ENCODE measurements around the gene APOL3. TPM values are rescaled to one million over a fixed set of nuclear protein-coding genes. Genes with fewer than 3 reads are reported as not detected.

Gene APOL3
- total RNA-seq, 1 experiment from 2014 or later, result 3.2 TPM

- no peak for ATAC-seq
- intact Hi-C loops (cut with micrococcal nuclease; ENCODE audit: unreplicated experiment), result no loop called here
- ChIA-PET CTCF (no interaction called here), POLR2A (no interaction called here)
- no peaks in the 10 kb centered on the region for H3K9me3 ChIP-seq (ENCODE audit: control insufficient read depth, insufficient read depth, low read depth, low read length)
- no peak for TF ChIP-seq CTCF (IDR thresholded peaks at IDR 0.05)
- TF ChIP-seq TCF7L2 (IDR thresholded peaks at IDR 0.05; ENCODE audit: low read depth, low read length), result no peak
- no peak for TF ChIP-seq SIN3A (IDR thresholded peaks at IDR 0.05; ENCODE audit: borderline replicate concordance, insufficient read depth, low read depth, low read length)
- no peak for TF ChIP-seq REST (IDR thresholded peaks at IDR 0.05; ENCODE audit: insufficient read depth in 1 of 2, low read depth in 2 of 2, low read length in 1 of 2)
- TF ChIP-seq POLR2AphosphoS5 (IDR thresholded peaks at IDR 0.05; ENCODE audit: low read depth, low read length), result no peak
- no TSS peak for BruUV-seq (replicated peaks)
- DNase-seq (ENCODE audit: low read depth, low spot score), result no peak
- in situ Hi-C loops (cut with HindIII; ENCODE audit: low pct_unique_long_range_greater_than_20kb, low sequenced_read_pairs), result no loop called here
- no peak overlapping the region for H3K4me3 ChIP-seq (ENCODE audit: low read depth in 2 of 2, low read length in 2 of 2)
- 0 out of 2 replicates have a peak, but pooled peaks cover 2% of the 10 kb centered on the region for H3K27me3 ChIP-seq (ENCODE audit: control insufficient read depth, insufficient read depth, low read length)
- H3K36me3 ChIP-seq (ENCODE audit: control insufficient read depth, insufficient read depth, low read length), result no peaks in the 10 kb centered on the region
- H3K27ac ChIP-seq (ENCODE audit: low read length), result no peak overlapping the region
- no peaks in the 10 kb centered on the region for H3K4me1 ChIP-seq (ENCODE audit: control insufficient read depth, insufficient read depth, low read length)
Measured at GRCh38 chr22:36171941-36172340, 11.4 kb upstream of the APOL3 start.

GRCh38 chr22:36166518-36167220 is 6.1 kb upstream of the APOL3 start:
- CTCF ChIA-PET, result no interaction called here
- POLR2A ChIA-PET, result no interaction called here
- Histone ChIP-seq H3K36me3 (ENCODE audit: control insufficient read depth, insufficient read depth, low read length) (no peaks in the 10 kb centered on the region), H3K4me1 (ENCODE audit: control insufficient read depth, insufficient read depth, low read length) (peaks cover under 1% of the 10 kb centered on the region; the same call in 1 of the 2 replicates), H3K4me3 (ENCODE audit: low read depth in 2 of 2, low read length in 2 of 2) (no peak overlapping the region), H3K27me3 (ENCODE audit: control insufficient read depth, insufficient read depth, low read length) (no peaks in the 10 kb centered on the region; the same call in 1 of the 2 replicates), H3K9me3 (ENCODE audit: control insufficient read depth, insufficient read depth, low read depth, low read length) (no peaks in the 10 kb centered on the region), H3K27ac (ENCODE audit: low read length) (no peak overlapping the region)
- in situ Hi-C loops (cut with HindIII; ENCODE audit: low pct_unique_long_range_greater_than_20kb, low sequenced_read_pairs) (no loop called here), intact Hi-C loops (cut with micrococcal nuclease; ENCODE audit: unreplicated experiment) (no loop called here)
- DNase-seq (ENCODE audit: low read depth, low spot score), result no peak
- no TSS peak for BruUV-seq (replicated peaks)
- no peak for TF ChIP-seq REST (IDR thresholded peaks at IDR 0.05; ENCODE audit: insufficient read depth in 1 of 2, low read depth in 2 of 2, low read length in 1 of 2)
- no peak for TF ChIP-seq CTCF (IDR thresholded peaks at IDR 0.05)
- no peak for TF ChIP-seq POLR2AphosphoS5 (IDR thresholded peaks at IDR 0.05; ENCODE audit: low read depth, low read length)
- no peak for TF ChIP-seq SIN3A (IDR thresholded peaks at IDR 0.05; ENCODE audit: borderline replicate concordance, insufficient read depth, low read depth, low read length)
- no peak for TF ChIP-seq TCF7L2 (IDR thresholded peaks at IDR 0.05; ENCODE audit: low read depth, low read length)
- ATAC-seq, result no peak
